ENCODE measurements around the gene WASHC4.

DNA sequence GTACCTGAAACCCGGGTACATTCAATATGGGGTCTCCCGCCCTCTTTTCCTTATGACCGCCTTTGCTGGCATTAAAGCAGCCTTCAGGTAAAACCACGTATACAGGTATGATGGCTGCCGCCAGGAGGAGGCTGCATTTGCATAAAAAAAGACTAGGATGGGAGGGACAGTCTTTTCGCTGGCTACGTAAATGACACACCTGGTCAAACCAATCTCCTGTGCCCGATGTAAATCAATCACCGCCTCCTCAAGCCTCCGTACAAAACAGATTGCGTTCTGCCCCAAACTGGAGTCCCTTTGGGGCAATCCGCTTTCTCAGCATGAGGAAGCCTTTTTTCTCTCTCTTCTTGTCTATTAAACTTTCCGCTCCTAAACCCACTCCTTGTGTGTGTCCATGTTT, 15.2 kb upstream of the WASHC4 start:
- TF ChIP-seq, protein P1, sequence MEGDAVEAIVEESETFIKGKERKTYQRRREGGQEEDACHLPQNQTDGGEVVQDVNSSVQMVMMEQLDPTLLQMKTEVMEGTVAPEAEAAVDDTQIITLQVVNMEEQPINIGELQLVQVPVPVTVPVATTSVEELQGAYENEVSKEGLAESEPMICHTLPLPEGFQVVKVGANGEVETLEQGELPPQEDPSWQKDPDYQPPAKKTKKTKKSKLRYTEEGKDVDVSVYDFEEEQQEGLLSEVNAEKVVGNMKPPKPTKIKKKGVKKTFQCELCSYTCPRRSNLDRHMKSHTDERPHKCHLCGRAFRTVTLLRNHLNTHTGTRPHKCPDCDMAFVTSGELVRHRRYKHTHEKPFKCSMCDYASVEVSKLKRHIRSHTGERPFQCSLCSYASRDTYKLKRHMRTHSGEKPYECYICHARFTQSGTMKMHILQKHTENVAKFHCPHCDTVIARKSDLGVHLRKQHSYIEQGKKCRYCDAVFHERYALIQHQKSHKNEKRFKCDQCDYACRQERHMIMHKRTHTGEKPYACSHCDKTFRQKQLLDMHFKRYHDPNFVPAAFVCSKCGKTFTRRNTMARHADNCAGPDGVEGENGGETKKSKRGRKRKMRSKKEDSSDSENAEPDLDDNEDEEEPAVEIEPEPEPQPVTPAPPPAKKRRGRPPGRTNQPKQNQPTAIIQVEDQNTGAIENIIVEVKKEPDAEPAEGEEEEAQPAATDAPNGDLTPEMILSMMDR (IDR thresholded peaks at IDR 0.05 in 2 of 3, conservative IDR thresholded peaks at IDR 0.05 in 1 of 3; ENCODE audit: control insufficient read depth in 2 of 3, extremely low read depth in 1 of 3, insufficient read depth in 1 of 3, low read depth in 3 of 3, low read length in 3 of 3): no peak
- TF ChIP-seq, protein P2, sequence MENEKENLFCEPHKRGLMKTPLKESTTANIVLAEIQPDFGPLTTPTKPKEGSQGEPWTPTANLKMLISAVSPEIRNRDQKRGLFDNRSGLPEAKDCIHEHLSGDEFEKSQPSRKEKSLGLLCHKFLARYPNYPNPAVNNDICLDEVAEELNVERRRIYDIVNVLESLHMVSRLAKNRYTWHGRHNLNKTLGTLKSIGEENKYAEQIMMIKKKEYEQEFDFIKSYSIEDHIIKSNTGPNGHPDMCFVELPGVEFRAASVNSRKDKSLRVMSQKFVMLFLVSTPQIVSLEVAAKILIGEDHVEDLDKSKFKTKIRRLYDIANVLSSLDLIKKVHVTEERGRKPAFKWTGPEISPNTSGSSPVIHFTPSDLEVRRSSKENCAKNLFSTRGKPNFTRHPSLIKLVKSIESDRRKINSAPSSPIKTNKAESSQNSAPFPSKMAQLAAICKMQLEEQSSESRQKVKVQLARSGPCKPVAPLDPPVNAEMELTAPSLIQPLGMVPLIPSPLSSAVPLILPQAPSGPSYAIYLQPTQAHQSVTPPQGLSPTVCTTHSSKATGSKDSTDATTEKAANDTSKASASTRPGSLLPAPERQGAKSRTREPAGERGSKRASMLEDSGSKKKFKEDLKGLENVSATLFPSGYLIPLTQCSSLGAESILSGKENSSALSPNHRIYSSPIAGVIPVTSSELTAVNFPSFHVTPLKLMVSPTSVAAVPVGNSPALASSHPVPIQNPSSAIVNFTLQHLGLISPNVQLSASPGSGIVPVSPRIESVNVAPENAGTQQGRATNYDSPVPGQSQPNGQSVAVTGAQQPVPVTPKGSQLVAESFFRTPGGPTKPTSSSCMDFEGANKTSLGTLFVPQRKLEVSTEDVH (IDR thresholded peaks at IDR 0.05; ENCODE audit: low read depth, partially characterized antibody): no peak
- no peak for TF ChIP-seq CHD1 (IDR thresholded peaks at IDR 0.05; ENCODE audit: low read depth, low read length)
- TF ChIP-seq, protein P3, sequence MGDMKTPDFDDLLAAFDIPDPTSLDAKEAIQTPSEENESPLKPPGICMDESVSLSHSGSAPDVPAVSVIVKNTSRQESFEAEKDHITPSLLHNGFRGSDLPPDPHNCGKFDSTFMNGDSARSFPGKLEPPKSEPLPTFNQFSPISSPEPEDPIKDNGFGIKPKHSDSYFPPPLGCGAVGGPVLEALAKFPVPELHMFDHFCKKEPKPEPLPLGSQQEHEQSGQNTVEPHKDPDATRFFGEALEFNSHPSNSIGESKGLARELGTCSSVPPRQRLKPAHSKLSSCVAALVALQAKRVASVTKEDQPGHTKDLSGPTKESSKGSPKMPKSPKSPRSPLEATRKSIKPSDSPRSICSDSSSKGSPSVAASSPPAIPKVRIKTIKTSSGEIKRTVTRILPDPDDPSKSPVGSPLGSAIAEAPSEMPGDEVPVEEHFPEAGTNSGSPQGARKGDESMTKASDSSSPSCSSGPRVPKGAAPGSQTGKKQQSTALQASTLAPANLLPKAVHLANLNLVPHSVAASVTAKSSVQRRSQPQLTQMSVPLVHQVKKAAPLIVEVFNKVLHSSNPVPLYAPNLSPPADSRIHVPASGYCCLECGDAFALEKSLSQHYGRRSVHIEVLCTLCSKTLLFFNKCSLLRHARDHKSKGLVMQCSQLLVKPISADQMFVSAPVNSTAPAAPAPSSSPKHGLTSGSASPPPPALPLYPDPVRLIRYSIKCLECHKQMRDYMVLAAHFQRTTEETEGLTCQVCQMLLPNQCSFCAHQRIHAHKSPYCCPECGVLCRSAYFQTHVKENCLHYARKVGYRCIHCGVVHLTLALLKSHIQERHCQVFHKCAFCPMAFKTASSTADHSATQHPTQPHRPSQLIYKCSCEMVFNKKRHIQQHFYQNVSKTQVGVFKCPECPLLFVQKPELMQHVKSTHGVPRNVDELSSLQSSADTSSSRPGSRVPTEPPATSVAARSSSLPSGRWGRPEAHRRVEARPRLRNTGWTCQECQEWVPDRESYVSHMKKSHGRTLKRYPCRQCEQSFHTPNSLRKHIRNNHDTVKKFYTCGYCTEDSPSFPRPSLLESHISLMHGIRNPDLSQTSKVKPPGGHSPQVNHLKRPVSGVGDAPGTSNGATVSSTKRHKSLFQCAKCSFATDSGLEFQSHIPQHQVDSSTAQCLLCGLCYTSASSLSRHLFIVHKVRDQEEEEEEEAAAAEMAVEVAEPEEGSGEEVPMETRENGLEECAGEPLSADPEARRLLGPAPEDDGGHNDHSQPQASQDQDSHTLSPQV (IDR thresholded peaks at IDR 0.05): no peak
- TF ChIP-seq, protein P4, sequence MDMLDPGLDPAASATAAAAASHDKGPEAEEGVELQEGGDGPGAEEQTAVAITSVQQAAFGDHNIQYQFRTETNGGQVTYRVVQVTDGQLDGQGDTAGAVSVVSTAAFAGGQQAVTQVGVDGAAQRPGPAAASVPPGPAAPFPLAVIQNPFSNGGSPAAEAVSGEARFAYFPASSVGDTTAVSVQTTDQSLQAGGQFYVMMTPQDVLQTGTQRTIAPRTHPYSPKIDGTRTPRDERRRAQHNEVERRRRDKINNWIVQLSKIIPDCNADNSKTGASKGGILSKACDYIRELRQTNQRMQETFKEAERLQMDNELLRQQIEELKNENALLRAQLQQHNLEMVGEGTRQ (IDR thresholded peaks at IDR 0.05; ENCODE audit: borderline replicate concordance, low read depth, low read length): no peak
- TF ChIP-seq JUNB (IDR thresholded peaks at IDR 0.05): no peak
- TF ChIP-seq, protein P5, sequence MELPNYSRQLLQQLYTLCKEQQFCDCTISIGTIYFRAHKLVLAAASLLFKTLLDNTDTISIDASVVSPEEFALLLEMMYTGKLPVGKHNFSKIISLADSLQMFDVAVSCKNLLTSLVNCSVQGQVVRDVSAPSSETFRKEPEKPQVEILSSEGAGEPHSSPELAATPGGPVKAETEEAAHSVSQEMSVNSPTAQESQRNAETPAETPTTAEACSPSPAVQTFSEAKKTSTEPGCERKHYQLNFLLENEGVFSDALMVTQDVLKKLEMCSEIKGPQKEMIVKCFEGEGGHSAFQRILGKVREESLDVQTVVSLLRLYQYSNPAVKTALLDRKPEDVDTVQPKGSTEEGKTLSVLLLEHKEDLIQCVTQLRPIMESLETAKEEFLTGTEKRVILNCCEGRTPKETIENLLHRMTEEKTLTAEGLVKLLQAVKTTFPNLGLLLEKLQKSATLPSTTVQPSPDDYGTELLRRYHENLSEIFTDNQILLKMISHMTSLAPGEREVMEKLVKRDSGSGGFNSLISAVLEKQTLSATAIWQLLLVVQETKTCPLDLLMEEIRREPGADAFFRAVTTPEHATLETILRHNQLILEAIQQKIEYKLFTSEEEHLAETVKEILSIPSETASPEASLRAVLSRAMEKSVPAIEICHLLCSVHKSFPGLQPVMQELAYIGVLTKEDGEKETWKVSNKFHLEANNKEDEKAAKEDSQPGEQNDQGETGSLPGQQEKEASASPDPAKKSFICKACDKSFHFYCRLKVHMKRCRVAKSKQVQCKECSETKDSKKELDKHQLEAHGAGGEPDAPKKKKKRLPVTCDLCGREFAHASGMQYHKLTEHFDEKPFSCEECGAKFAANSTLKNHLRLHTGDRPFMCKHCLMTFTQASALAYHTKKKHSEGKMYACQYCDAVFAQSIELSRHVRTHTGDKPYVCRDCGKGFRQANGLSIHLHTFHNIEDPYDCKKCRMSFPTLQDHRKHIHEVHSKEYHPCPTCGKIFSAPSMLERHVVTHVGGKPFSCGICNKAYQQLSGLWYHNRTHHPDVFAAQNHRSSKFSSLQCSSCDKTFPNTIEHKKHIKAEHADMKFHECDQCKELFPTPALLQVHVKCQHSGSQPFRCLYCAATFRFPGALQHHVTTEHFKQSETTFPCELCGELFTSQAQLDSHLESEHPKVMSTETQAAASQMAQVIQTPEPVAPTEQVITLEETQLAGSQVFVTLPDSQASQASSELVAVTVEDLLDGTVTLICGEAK (IDR thresholded peaks at IDR 0.05; ENCODE audit: borderline replicate concordance): no peak
- TF ChIP-seq MEF2A (IDR thresholded peaks at IDR 0.05; ENCODE audit: insufficient read depth, low read depth, low read length): no peak
- TF ChIP-seq POLR2A (IDR thresholded peaks at IDR 0.05; ENCODE audit: low read depth, low read length): no peak
- TF ChIP-seq SREBF2 (IDR thresholded peaks at IDR 0.05; ENCODE audit: low read length): no peak
- no peak for TF ChIP-seq GATAD2B (conservative IDR thresholded peaks at IDR 0.05; ENCODE audit: low read depth)
- no peak for TF ChIP-seq CEBPB (IDR thresholded peaks at IDR 0.05; ENCODE audit: borderline replicate concordance in 1 of 2, low read depth in 2 of 2, low read length in 2 of 2)
